HEK293 (cell line): ENCODE measurements around the gene PARP8.
A peak's percentile ranks its signal among the peaks of the same experiment; 100 is the strongest.

Source experiments
- CTCF ChIA-PET: fragments of 350-600 bp; formaldehyde crosslinking; extraction: SDS; loops from one replicate; lab custom pipeline; 2021; ENCODE audit warnings: antibody characterized with exemption; lab: Yijun Ruan, JAX
- POLR2A ChIA-PET: fragments of 300-600 bp; formaldehyde crosslinking; extraction: SDS; loops from one replicate; lab custom pipeline; 2020; ENCODE audit warnings: antibody characterized with exemption, inconsistent platforms; lab: Yijun Ruan, JAX
- H3K27ac ChIP-seq: fragments of 200-500 bp; sonication (Bioruptor generic); 2 replicates; pipeline ENCODE4 v1.5.1; 2014; ENCODE audit warnings: low read depth, low read length, control low read depth, inconsistent platforms; ENCODE audit errors: extremely low read depth
- H3K36me3 ChIP-seq, 2 experiments: fragments of 200-500 bp in 1 of 2; sonication (Bioruptor generic) in 1 of 2; 1 replicate in 1 of 2; 2 replicates in 1 of 2; pipeline ENCODE4 v1.5.1; 2014 to 2017; ENCODE audit warnings: inconsistent platforms in 2 of 2, low read length in 2 of 2; ENCODE audit not compliant: control insufficient read depth in 2 of 2, insufficient read depth in 1 of 2
- H3K4me1 ChIP-seq: fragments of 200-500 bp; sonication (Bioruptor generic); 2 replicates; pipeline ENCODE4 v1.5.1; 2014; ENCODE audit warnings: mild to moderate bottlenecking, low read length, inconsistent platforms; ENCODE audit not compliant: control insufficient read depth, insufficient read depth
- H3K4me3 ChIP-seq: 2 replicates; pipeline ENCODE4 v1.5.1; 2011; ENCODE audit warnings: low read depth, mild to moderate bottlenecking, control low read depth, low read length, moderate library complexity
- H3K9me3 ChIP-seq: fragments of 200-500 bp; sonication (Bioruptor generic); 2 replicates; pipeline ENCODE4 v1.5.1; 2014; ENCODE audit warnings: low read depth, low read length, inconsistent platforms; ENCODE audit not compliant: control insufficient read depth, insufficient read depth
- MZF1 ChIP-seq: fragments of 450-650 bp; formaldehyde crosslinking; IDR thresholded peaks from 2 replicates; pipeline ENCODE4 v1.5.1; 2017; ENCODE audit warnings: missing biosample characterization, missing genetic modification characterization, borderline replicate concordance
- OSR2 ChIP-seq: fragments of 450-650 bp; formaldehyde crosslinking; IDR thresholded peaks from 2 replicates; pipeline ENCODE4 v1.5.1; 2016; ENCODE audit warnings: missing biosample characterization, missing genetic modification characterization
- TSHZ1 ChIP-seq: fragments of 450-650 bp; formaldehyde crosslinking; IDR thresholded peaks from 2 replicates; pipeline ENCODE4 v1.5.1; 2016; ENCODE audit warnings: missing biosample characterization, missing genetic modification characterization, borderline replicate concordance
- ZFP37 ChIP-seq: fragments of 450-650 bp; formaldehyde crosslinking; IDR thresholded peaks from 2 replicates; pipeline ENCODE4 v1.5.1; 2016; ENCODE audit warnings: missing biosample characterization, missing genetic modification characterization
- ZNF26 ChIP-seq: fragments of 450-650 bp; formaldehyde crosslinking; IDR thresholded peaks from 2 replicates; pipeline ENCODE4 v1.5.1; 2016; ENCODE audit warnings: missing biosample characterization, missing genetic modification characterization
- ZNF350 ChIP-seq: fragments of 450-650 bp; formaldehyde crosslinking; IDR thresholded peaks from 2 replicates; pipeline ENCODE4 v1.5.0; 2017; ENCODE audit warnings: missing biosample characterization, mild to moderate bottlenecking, missing genetic modification characterization
- ZNF366 ChIP-seq: fragments of 450-650 bp; formaldehyde crosslinking; conservative IDR thresholded peaks from 2 replicates; pipeline ENCODE4 v1.5.1; 2016; ENCODE audit warnings: missing biosample characterization, missing genetic modification characterization
- ZNF521 ChIP-seq: fragments of 450-650 bp; formaldehyde crosslinking; IDR thresholded peaks from 2 replicates; pipeline ENCODE4 v1.5.1; 2017; ENCODE audit warnings: missing biosample characterization, mild to moderate bottlenecking, missing genetic modification characterization
- ZNF549 ChIP-seq: fragments of 450-650 bp; IDR thresholded peaks from 2 replicates; pipeline ENCODE4 v1.5.1; 2018; ENCODE audit warnings: missing biosample characterization, missing genetic modification characterization, mild to moderate bottlenecking, inconsistent platforms, moderate library complexity
- ZNF596 ChIP-seq: fragments of 450-650 bp; IDR thresholded peaks from 2 replicates; pipeline ENCODE4 v1.5.0; 2018; ENCODE audit warnings: missing biosample characterization, mild to moderate bottlenecking, missing genetic modification characterization, moderate library complexity
- ZNF654 ChIP-seq: fragments of 450-650 bp; formaldehyde crosslinking; IDR thresholded peaks from 2 replicates; pipeline ENCODE4 v1.5.1; 2016; ENCODE audit warnings: low read depth, missing biosample characterization, missing genetic modification characterization
- ZNF701 ChIP-seq: fragments of 450-650 bp; formaldehyde crosslinking; IDR thresholded peaks from 2 replicates; pipeline ENCODE4 v1.5.1; 2016; ENCODE audit warnings: missing biosample characterization, missing genetic modification characterization
- ZNF777 ChIP-seq: fragments of 450-650 bp; formaldehyde crosslinking; IDR thresholded peaks from 2 replicates; pipeline ENCODE4 v1.5.1; 2017; ENCODE audit warnings: missing biosample characterization, missing genetic modification characterization, borderline replicate concordance
- ZNF830 ChIP-seq: fragments of 450-650 bp; IDR thresholded peaks from 2 replicates; pipeline ENCODE4 v1.5.0; 2018; ENCODE audit warnings: missing biosample characterization, missing genetic modification characterization, low read depth, mild to moderate bottlenecking, moderate library complexity
- ZNF843 ChIP-seq: fragments of 450-650 bp; formaldehyde crosslinking; IDR thresholded peaks from 2 replicates; pipeline ENCODE4 v1.5.1; 2016; ENCODE audit warnings: missing biosample characterization, missing genetic modification characterization
- ZSCAN4 ChIP-seq: fragments of 450-650 bp; formaldehyde crosslinking; IDR thresholded peaks from 2 replicates; pipeline ENCODE4 v1.5.1; 2017; ENCODE audit warnings: missing biosample characterization, missing genetic modification characterization
- TF ChIP-seq, protein P1 (sequence below): fragments of 450-650 bp; formaldehyde crosslinking; IDR thresholded peaks from 2 replicates; pipeline ENCODE4 v1.5.1; 2016; ENCODE audit warnings: missing biosample characterization, missing genetic modification characterization, low read depth
- TF ChIP-seq, protein P2 (sequence below): fragments of 450-650 bp; formaldehyde crosslinking; IDR thresholded peaks from 2 replicates; pipeline ENCODE4 v1.5.1; 2016; ENCODE audit warnings: missing biosample characterization, missing genetic modification characterization, low read depth

Gene PARP8

DNA sequence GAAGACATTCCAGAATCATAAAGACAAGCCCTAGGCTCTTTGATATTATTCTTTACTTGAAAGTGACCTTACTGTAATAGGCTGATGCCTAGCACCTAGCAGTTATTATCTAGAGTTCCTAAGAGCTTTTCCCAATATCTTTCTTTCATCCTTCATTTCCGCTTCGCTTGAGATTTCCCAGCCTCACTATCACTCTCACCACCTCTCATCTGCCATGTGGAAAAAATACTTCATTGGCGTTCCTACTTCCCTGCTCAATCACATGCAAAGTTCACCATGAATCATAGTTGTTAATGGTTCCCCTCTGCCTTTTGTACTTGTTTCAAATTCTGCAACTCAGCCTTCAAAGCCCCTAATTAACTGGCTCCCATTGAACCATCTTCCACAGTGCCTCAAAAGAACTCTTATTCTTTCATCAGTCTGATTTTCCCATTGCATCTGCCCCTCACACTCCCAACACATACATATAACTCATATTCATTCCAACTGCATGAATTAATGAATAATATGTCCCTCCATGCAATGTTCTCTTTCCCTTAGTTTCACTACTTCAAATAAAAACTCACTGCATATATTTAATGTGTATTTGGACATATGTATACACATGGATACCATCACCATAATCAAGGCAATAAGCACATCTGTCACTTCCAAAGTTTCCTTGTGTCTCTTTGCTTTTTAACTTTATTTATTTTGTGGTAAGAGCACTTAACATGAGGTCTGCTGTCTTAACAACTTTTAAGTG, 221.6 kb downstream of the PARP8 start:
- H3K9me3 ChIP-seq: no peaks in the 10 kb centered on the region
- ChIA-PET POLR2A (no interaction called here), CTCF (no interaction called here)
- H3K4me1 ChIP-seq: no peaks in the 10 kb centered on the region
- peak; percentile 50; the same call in 1 of the 2 replicates for TF ChIP-seq ZNF26 (tag by site-specific recombination)
- TF ChIP-seq MZF1: no peak
- no peak overlapping the region for H3K4me3 ChIP-seq
- H3K36me3 ChIP-seq: no peaks in the 10 kb centered on the region
- no peak overlapping the region for H3K27ac ChIP-seq

DNA sequence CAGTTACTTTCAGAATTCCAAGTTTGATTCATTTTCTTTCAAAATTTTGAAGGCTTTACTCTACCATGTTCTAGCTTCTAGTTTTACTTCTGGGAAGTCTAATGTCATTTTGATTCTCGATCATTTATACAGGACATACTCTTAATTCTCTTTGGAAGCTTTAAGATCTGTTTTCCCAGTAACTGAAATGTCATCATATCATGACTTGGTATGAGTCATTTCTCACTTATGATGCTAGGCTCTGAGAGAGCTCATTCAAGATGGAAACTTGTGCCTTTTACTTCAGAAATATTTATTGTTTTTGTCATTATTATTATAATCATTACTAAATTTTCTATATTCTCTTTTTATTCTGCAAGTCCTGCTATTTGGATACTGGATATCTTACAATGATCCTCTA, 222.3 kb downstream of the PARP8 start:
- Histone ChIP-seq H3K9me3 (no peaks in the 10 kb centered on the region), H3K4me1 (no peaks in the 10 kb centered on the region), H3K4me3 (no peak overlapping the region), H3K36me3 (no peaks in the 10 kb centered on the region), H3K27ac (no peak overlapping the region)
- ChIA-PET CTCF (no interaction called here), POLR2A (no interaction called here)
- TF ChIP-seq ZNF830 (no peak), ZNF596 (no peak), ZNF521 (tag by site-specific recombination) (no peak)

- Histone ChIP-seq H3K27ac (no peak overlapping the region), H3K4me3 (no peak overlapping the region), H3K4me1 (no peaks in the 10 kb centered on the region), H3K9me3 (no peaks in the 10 kb centered on the region), H3K36me3 (no peaks in the 10 kb centered on the region)
- POLR2A ChIA-PET: no interaction called here
- CTCF ChIA-PET: interaction anchor here (0.6 to 1.1 kb wide), 4 partner anchors 8 to 73 kb away, joined by 3 to 7 read pairs (median 4); no protein-coding TSS in a partner anchor
- TF ChIP-seq, protein P1, sequence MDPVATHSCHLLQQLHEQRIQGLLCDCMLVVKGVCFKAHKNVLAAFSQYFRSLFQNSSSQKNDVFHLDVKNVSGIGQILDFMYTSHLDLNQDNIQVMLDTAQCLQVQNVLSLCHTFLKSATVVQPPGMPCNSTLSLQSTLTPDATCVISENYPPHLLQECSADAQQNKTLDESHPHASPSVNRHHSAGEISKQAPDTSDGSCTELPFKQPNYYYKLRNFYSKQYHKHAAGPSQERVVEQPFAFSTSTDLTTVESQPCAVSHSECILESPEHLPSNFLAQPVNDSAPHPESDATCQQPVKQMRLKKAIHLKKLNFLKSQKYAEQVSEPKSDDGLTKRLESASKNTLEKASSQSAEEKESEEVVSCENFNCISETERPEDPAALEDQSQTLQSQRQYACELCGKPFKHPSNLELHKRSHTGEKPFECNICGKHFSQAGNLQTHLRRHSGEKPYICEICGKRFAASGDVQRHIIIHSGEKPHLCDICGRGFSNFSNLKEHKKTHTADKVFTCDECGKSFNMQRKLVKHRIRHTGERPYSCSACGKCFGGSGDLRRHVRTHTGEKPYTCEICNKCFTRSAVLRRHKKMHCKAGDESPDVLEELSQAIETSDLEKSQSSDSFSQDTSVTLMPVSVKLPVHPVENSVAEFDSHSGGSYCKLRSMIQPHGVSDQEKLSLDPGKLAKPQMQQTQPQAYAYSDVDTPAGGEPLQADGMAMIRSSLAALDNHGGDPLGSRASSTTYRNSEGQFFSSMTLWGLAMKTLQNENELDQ: no peak
- TF ChIP-seq ZFP37 (0 out of 2 replicates have a peak, but pooled peaks have one; percentile 20), ZNF654 (tag by site-specific recombination) (peak; percentile 59), ZNF366 (0 out of 2 replicates have a peak, but pooled peaks have one; percentile 26), OSR2 (tag by site-specific recombination) (peak; percentile 33; the same call in 1 of the 2 replicates), ZNF549 (0 out of 2 replicates have a peak, but pooled peaks have one; percentile 19), ZNF777 (tag by site-specific recombination) (no peak), ZNF843 (tag by site-specific recombination) (0 out of 2 replicates have a peak, but pooled peaks have one; percentile 15), ZNF701 (no peak), ZNF350 (no peak), TSHZ1 (tag by site-specific recombination) (peak; percentile 23; the same call in 1 of the 2 replicates), ZSCAN4 (no peak)
- TF ChIP-seq, protein P2, sequence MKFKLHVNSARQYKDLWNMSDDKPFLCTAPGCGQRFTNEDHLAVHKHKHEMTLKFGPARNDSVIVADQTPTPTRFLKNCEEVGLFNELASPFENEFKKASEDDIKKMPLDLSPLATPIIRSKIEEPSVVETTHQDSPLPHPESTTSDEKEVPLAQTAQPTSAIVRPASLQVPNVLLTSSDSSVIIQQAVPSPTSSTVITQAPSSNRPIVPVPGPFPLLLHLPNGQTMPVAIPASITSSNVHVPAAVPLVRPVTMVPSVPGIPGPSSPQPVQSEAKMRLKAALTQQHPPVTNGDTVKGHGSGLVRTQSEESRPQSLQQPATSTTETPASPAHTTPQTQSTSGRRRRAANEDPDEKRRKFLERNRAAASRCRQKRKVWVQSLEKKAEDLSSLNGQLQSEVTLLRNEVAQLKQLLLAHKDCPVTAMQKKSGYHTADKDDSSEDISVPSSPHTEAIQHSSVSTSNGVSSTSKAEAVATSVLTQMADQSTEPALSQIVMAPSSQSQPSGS: 0 out of 2 replicates have a peak, but pooled peaks have one; percentile 3
Observed at GRCh38 chr5:50889790-50890189, 223.4 kb downstream of the PARP8 start.
